ENCODE data around the gene SLC9A1.
"Not testable (repeated sequence)": the region's sequence is repeated elsewhere in the genome, so short reads cannot be mapped to it uniquely, and the experiment has no call there.

Gene SLC9A1

DNA sequence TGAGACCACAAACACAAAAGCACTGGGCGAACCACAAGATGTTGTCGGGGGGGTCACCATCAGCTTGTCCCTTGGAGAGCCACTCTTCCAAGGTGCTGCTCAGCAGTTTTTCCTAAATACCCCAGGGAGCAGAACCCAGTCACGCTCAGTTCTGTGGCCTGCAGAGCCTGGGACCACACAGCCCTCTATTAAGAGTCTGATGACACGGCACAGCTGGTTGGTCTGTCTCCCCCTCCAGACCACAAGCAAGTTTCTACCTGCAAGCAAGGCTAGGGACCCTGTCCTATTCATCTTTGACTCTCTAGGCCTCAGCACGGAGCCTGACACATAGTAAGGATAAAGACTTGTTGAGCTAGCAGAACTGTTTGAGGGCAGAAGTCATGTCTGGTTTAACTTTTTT is 28.5 kb downstream of the SLC9A1 start:
- Histone ChIP-seq H3K4me3 (ENCODE audit: insufficient read depth in 1 of 2, low read depth in 1 of 2, low read length in 2 of 2) (no peak overlapping the region), H3K36me3 (ENCODE audit: control insufficient read depth in 1 of 2, insufficient read depth in 2 of 2, low read depth in 1 of 2, low read length in 2 of 2) (peaks cover 7 to 18% of the 10 kb centered on the region in 2 experiments), H2BK12ac (ENCODE audit: low read length in 2 of 2) (peak overlapping the region in 1 of 2 experiments; percentile 26), H3K4me2 (ENCODE audit: low read length, poor library complexity, severe bottlenecking) (no peak overlapping the region), H2AFZ (ENCODE audit: low read depth, low read length) (no peak overlapping the region), H2BK5ac (ENCODE audit: low read depth, low read length, poor library complexity, severe bottlenecking) (no peak overlapping the region), H3K9me3 (ENCODE audit: control insufficient read depth, low read length) (no peaks in the 10 kb centered on the region), H4K91ac (ENCODE audit: low read length) (no peak overlapping the region), H3K27me3 (ENCODE audit: control insufficient read depth in 1 of 2, insufficient read depth in 1 of 2, low read length in 2 of 2) (no peaks in the 10 kb centered on the region), H3K18ac (ENCODE audit: low read depth in 1 of 2, low read length in 2 of 2) (no peak overlapping the region), H3K79me1 (replicated peaks; ENCODE audit: low read length, poor library complexity, severe bottlenecking) (peaks cover 35% of the 10 kb centered on the region), H3K9ac (ENCODE audit: low read length) (no peak overlapping the region), H3K23ac (ENCODE audit: low read length in 2 of 2) (no peak overlapping the region), H3K27ac (ENCODE audit: low read length, poor library complexity, severe bottlenecking) (no peak overlapping the region), H3K4ac (ENCODE audit: low read depth in 1 of 2, low read length in 2 of 2) (no peak overlapping the region), H3K4me1 (ENCODE audit: control insufficient read depth, insufficient read depth, low read depth, low read length) (peaks cover 15% of the 10 kb centered on the region), H4K8ac (ENCODE audit: low read length) (no peak overlapping the region), H2BK120ac (ENCODE audit: low read depth, low read length) (no peak overlapping the region), H2BK15ac (ENCODE audit: low read depth, poor library complexity, severe bottlenecking) (no peak overlapping the region), H2AK5ac (ENCODE audit: low read length, severe bottlenecking) (no peak overlapping the region), H3K14ac (ENCODE audit: low read length in 2 of 2) (no peak overlapping the region)
- WGBS, result 91% methylated on average over 5 of the region's 5 CpGs
- no peak for DNase-seq

- H3K9me3 ChIP-seq (ENCODE audit: control insufficient read depth, low read length); H3K4ac ChIP-seq (ENCODE audit: low read depth in 1 of 2, low read length in 2 of 2); H3K4me3 ChIP-seq (ENCODE audit: insufficient read depth in 1 of 2, low read depth in 1 of 2, low read length in 2 of 2); H3K9ac ChIP-seq (ENCODE audit: low read length); H3K18ac ChIP-seq (ENCODE audit: low read depth in 1 of 2, low read length in 2 of 2); H2BK15ac ChIP-seq (ENCODE audit: low read depth, poor library complexity, severe bottlenecking); H2BK5ac ChIP-seq (ENCODE audit: low read depth, low read length, poor library complexity, severe bottlenecking); H4K8ac ChIP-seq (ENCODE audit: low read length); H2AK5ac ChIP-seq (ENCODE audit: low read length, severe bottlenecking); H2AFZ ChIP-seq (ENCODE audit: low read depth, low read length); H3K27me3 ChIP-seq (ENCODE audit: control insufficient read depth in 1 of 2, insufficient read depth in 1 of 2, low read length in 2 of 2); H3K14ac ChIP-seq (ENCODE audit: low read length in 2 of 2); DNase-seq; H2BK120ac ChIP-seq (ENCODE audit: low read depth, low read length); H4K91ac ChIP-seq (ENCODE audit: low read length); H3K27ac ChIP-seq (ENCODE audit: low read length, poor library complexity, severe bottlenecking); H3K23ac ChIP-seq (ENCODE audit: low read length in 2 of 2); H3K4me2 ChIP-seq (ENCODE audit: low read length, poor library complexity, severe bottlenecking): not testable (repeated sequence)
- WGBS, result 94% methylated on average over 5 of the region's 5 CpGs
- H3K4me1 ChIP-seq (ENCODE audit: control insufficient read depth, insufficient read depth, low read depth, low read length), result peaks cover 12% of the 10 kb centered on the region
- H2BK12ac ChIP-seq (ENCODE audit: low read length in 2 of 2), result peak overlapping the region in 1 of 2 experiments; percentile 29
- H3K79me1 ChIP-seq (replicated peaks; ENCODE audit: low read length, poor library complexity, severe bottlenecking), result peaks cover 28% of the 10 kb centered on the region
- H3K36me3 ChIP-seq (ENCODE audit: control insufficient read depth in 1 of 2, insufficient read depth in 2 of 2, low read depth in 1 of 2, low read length in 2 of 2), result peaks cover 7 to 18% of the 10 kb centered on the region in 2 experiments
Observed at GRCh38 chr1:27125125-27125524, 29.8 kb downstream of the SLC9A1 start.

DNA sequence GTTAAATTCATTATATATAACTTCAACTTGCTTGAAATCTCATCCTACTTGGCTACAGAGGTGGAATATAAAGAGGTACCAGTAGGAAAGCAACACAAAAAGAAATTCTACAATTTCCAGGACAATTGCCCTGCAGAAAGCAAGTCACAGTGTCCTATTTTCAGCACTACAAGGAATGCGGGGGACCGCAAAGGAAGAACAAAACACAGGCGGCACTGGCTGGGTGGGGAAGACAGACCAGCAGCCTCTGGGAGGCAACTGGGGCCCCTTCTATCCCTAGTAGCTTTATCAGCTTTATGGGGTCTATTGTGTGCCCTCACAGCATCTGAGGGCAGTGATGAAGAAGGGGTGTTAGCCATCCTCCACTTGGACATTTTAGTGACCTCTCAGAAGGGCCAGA is 30.5 kb downstream of the SLC9A1 start:
- H3K4ac ChIP-seq (ENCODE audit: low read depth in 1 of 2, low read length in 2 of 2), result no peak overlapping the region
- no peak overlapping the region for H2BK12ac ChIP-seq (ENCODE audit: low read length in 2 of 2)
- no peak overlapping the region for H3K4me2 ChIP-seq (ENCODE audit: low read length, poor library complexity, severe bottlenecking)
- H3K4me3 ChIP-seq (ENCODE audit: insufficient read depth in 1 of 2, low read depth in 1 of 2, low read length in 2 of 2), result no peak overlapping the region
- H3K9me3 ChIP-seq (ENCODE audit: control insufficient read depth, low read length), result no peaks in the 10 kb centered on the region
- H4K91ac ChIP-seq (ENCODE audit: low read length), result no peak overlapping the region
- DNase-seq, result no peak
- no peak overlapping the region for H2BK5ac ChIP-seq (ENCODE audit: low read depth, low read length, poor library complexity, severe bottlenecking)
- H2BK15ac ChIP-seq (ENCODE audit: low read depth, poor library complexity, severe bottlenecking), result peak overlapping the region; percentile 75
- H3K79me1 ChIP-seq (replicated peaks; ENCODE audit: low read length, poor library complexity, severe bottlenecking), result peaks cover 26% of the 10 kb centered on the region
- H3K36me3 ChIP-seq (ENCODE audit: control insufficient read depth in 1 of 2, insufficient read depth in 2 of 2, low read depth in 1 of 2, low read length in 2 of 2), result peaks cover 7 to 18% of the 10 kb centered on the region in 2 experiments
- peaks cover 13% of the 10 kb centered on the region for H3K4me1 ChIP-seq (ENCODE audit: control insufficient read depth, insufficient read depth, low read depth, low read length)
- no peak overlapping the region for H2BK120ac ChIP-seq (ENCODE audit: low read depth, low read length)
- no peak overlapping the region for H3K9ac ChIP-seq (ENCODE audit: low read length)
- H2AFZ ChIP-seq (ENCODE audit: low read depth, low read length), result no peak overlapping the region
- H3K14ac ChIP-seq (ENCODE audit: low read length in 2 of 2), result no peak overlapping the region
- H3K27ac ChIP-seq (ENCODE audit: low read length, poor library complexity, severe bottlenecking), result no peak overlapping the region
- 87% methylated on average over 3 of the region's 3 CpGs for WGBS
- no peak overlapping the region for H2AK5ac ChIP-seq (ENCODE audit: low read length, severe bottlenecking)
- no peak overlapping the region for H3K23ac ChIP-seq (ENCODE audit: low read length in 2 of 2)
- H3K27me3 ChIP-seq (ENCODE audit: control insufficient read depth in 1 of 2, insufficient read depth in 1 of 2, low read length in 2 of 2), result no peaks in the 10 kb centered on the region
- no peak overlapping the region for H3K18ac ChIP-seq (ENCODE audit: low read depth in 1 of 2, low read length in 2 of 2)
- H4K8ac ChIP-seq (ENCODE audit: low read length), result no peak overlapping the region

GRCh38 chr1:27122652-27123051 is 32.3 kb downstream of the SLC9A1 start:
- Histone ChIP-seq H2BK12ac (ENCODE audit: low read length in 2 of 2) (peak overlapping the region; percentile 75 to 98), H4K8ac (ENCODE audit: low read length) (peak overlapping the region; percentile 79), H2BK120ac (ENCODE audit: low read depth, low read length) (peak overlapping the region; percentile 42), H3K23ac (ENCODE audit: low read length in 2 of 2) (peak overlapping the region in 1 of 2 experiments; percentile 64), H2BK15ac (ENCODE audit: low read depth, poor library complexity, severe bottlenecking) (peak overlapping the region; percentile 66), H2AFZ (ENCODE audit: low read depth, low read length) (no peak overlapping the region), H3K9me3 (ENCODE audit: control insufficient read depth, low read length) (no peaks in the 10 kb centered on the region), H2AK5ac (ENCODE audit: low read length, severe bottlenecking) (no peak overlapping the region), H3K14ac (ENCODE audit: low read length in 2 of 2) (peak overlapping the region in 1 of 2 experiments; percentile 89), H3K4me1 (ENCODE audit: control insufficient read depth, insufficient read depth, low read depth, low read length) (peaks cover 30% of the 10 kb centered on the region), H3K27me3 (ENCODE audit: control insufficient read depth in 1 of 2, insufficient read depth in 1 of 2, low read length in 2 of 2) (no peaks in the 10 kb centered on the region), H3K9ac (ENCODE audit: low read length) (peak overlapping the region; percentile 24), H3K4me3 (ENCODE audit: insufficient read depth in 1 of 2, low read depth in 1 of 2, low read length in 2 of 2) (no peak overlapping the region), H3K4ac (ENCODE audit: low read depth in 1 of 2, low read length in 2 of 2) (peak overlapping the region in 1 of 2 experiments; percentile 87), H3K18ac (ENCODE audit: low read depth in 1 of 2, low read length in 2 of 2) (peak overlapping the region; percentile 46 to 78), H4K91ac (ENCODE audit: low read length) (peak overlapping the region; percentile 70), H3K4me2 (ENCODE audit: low read length, poor library complexity, severe bottlenecking) (peak overlapping the region; percentile 13), H3K27ac (ENCODE audit: low read length, poor library complexity, severe bottlenecking) (no peak overlapping the region), H3K36me3 (ENCODE audit: control insufficient read depth in 1 of 2, insufficient read depth in 2 of 2, low read depth in 1 of 2, low read length in 2 of 2) (peaks cover 7 to 12% of the 10 kb centered on the region in 2 experiments), H2BK5ac (ENCODE audit: low read depth, low read length, poor library complexity, severe bottlenecking) (no peak overlapping the region), H3K79me1 (replicated peaks; ENCODE audit: low read length, poor library complexity, severe bottlenecking) (peaks cover 25% of the 10 kb centered on the region)
- WGBS, result 20% methylated on average over 4 of the region's 4 CpGs
- peak; percentile 90 for DNase-seq

Data from mesenchymal stem cell (in vitro differentiated cells and primary cell).